Keratinocyte (primary cell): Measurements from ENCODE around the gene TAMALIN.

Source experiments
- CTCF ChIP-seq, 3 experiments: IDR thresholded peaks in 1 of 3; conservative IDR thresholded peaks in 1 of 3; optimal IDR thresholded peaks in 1 of 3; 2 replicates in 2 of 3; 3 replicates in 1 of 3; pipeline versions ENCODE3 to v1.5.1; 2011; ENCODE audit warnings: low read length in 3 of 3, mild to moderate bottlenecking in 3 of 3, moderate library complexity in 2 of 3, control low read depth in 1 of 3, inconsistent platforms in 1 of 3; ENCODE audit not compliant: insufficient read depth in 2 of 3; ENCODE audit errors: extremely low read depth in 1 of 3
- EZH2 ChIP-seq: IDR thresholded peaks from one replicate; pipeline ENCODE4 v1.6.1; 2012; ENCODE audit warnings: inconsistent platforms, mild to moderate bottlenecking, low read length, moderate library complexity

- TF ChIP-seq CTCF (optimal IDR thresholded peaks at IDR 0.05 in 1 of 3, IDR thresholded peaks at IDR 0.05 in 1 of 3, conservative IDR thresholded peaks at IDR 0.05 in 1 of 3; ENCODE audit: extremely low read depth in 1 of 3, insufficient read depth in 2 of 3, low read length in 3 of 3) (no peak), EZH2 (no peak)
Observed at GRCh38 chr12:52003016-52003550, 3.7 kb upstream of the TAMALIN start.
